ENCODE results near the gene RBBP7. TPM values are rescaled to one million over a fixed set of nuclear protein-coding genes. Genes with fewer than 3 reads are reported as not detected.

RBBP7 gene
- total and polyA plus RNA-seq, 2 donors (not counting 3 experiments of a cell fraction or from before 2014, with no cell fraction given): 81.5 to 130 TPM

- Histone ChIP-seq H3K79me2 (ENCODE audit: control insufficient read depth, insufficient read depth, low read length) (no peaks in the 10 kb centered on the region), H3K9ac (replicated peaks; ENCODE audit: extremely low read depth, insufficient read depth, low read length) (no peak overlapping the region), H3K27me3 (ENCODE audit: control insufficient read depth in 2 of 2, insufficient read depth in 2 of 2, low read length in 2 of 2) (no peaks in the 10 kb centered on the region), H3K36me3 (ENCODE audit: control insufficient read depth in 2 of 2, extremely low read depth in 1 of 2, insufficient read depth in 2 of 2, low read length in 2 of 2) (no peaks in the 10 kb centered on the region), H3K9me3 (replicated peaks; ENCODE audit: control insufficient read depth, insufficient read depth, low read length) (no peaks in the 10 kb centered on the region), H4K20me1 (replicated peaks; ENCODE audit: control insufficient read depth, extremely low read depth, insufficient read depth, low read length) (no peaks in the 10 kb centered on the region), H3K4me2 (ENCODE audit: insufficient read depth, low read length) (no peak overlapping the region), H2AFZ (ENCODE audit: low read depth, low read length) (peak overlapping the region; percentile 56), H3K27ac (ENCODE audit: insufficient read depth, low read depth, low read length) (no peak overlapping the region), H3K4me3 (replicated peaks in 1 of 3; ENCODE audit: insufficient read depth in 1 of 3, low read depth in 1 of 3, low read length in 3 of 3) (no peak overlapping the region), H3K4me1 (ENCODE audit: control insufficient read depth, extremely low read depth, insufficient read depth, low read length) (no peaks in the 10 kb centered on the region), H3K9me1 (replicated peaks; ENCODE audit: control insufficient read depth, extremely low read depth, insufficient read depth, low read length) (no peaks in the 10 kb centered on the region)
- intact Hi-C loops (cut with micrococcal nuclease) (loop anchor here (1.0 to 2.0 kb wide), 2 partner anchors 66 to 154 kb away; no protein-coding TSS in a partner anchor), dilution Hi-C loops (cut with MboI; ENCODE audit: extremely low pct_ligation_motif_present, low sequenced_read_pairs) (no loop called here)
- no TSS peak for BruUV-seq (replicated peaks)
- FAIRE-seq (peak; percentile 99), DNase-seq (ENCODE audit: low read depth, low spot score) (peak; percentile 70)
- ChIA-PET POLR2A (no interaction called here), CTCF (interaction anchor here (0.6 to 4.0 kb wide), 18 partner anchors 9 to 229 kb away, joined by 3 to 48 read pairs (median 3); no protein-coding TSS in a partner anchor)
- peak; percentile 67 to 76 for TF ChIP-seq CTCF (IDR thresholded peaks at IDR 0.05; ENCODE audit: extremely low read depth in 1 of 2, insufficient read depth in 1 of 2, low read depth in 1 of 2, low read length in 2 of 2)
- no peak for TF ChIP-seq MAX (IDR thresholded peaks at IDR 0.05; ENCODE audit: insufficient read depth, insufficient read length)
Measured at GRCh38 chrX:16892504-16893362, 22.6 kb upstream of the RBBP7 start.

- intact Hi-C loops (cut with micrococcal nuclease): no loop called here
- Histone ChIP-seq H3K79me2 (ENCODE audit: control insufficient read depth, insufficient read depth, low read length) (no peaks in the 10 kb centered on the region), H3K9ac (replicated peaks; ENCODE audit: extremely low read depth, insufficient read depth, low read length) (no peak overlapping the region), H3K4me1 (ENCODE audit: control insufficient read depth, extremely low read depth, insufficient read depth, low read length) (peaks cover 11% of the 10 kb centered on the region), H3K27ac (ENCODE audit: insufficient read depth, low read depth, low read length) (no peak overlapping the region), H3K4me3 (replicated peaks in 1 of 3; ENCODE audit: insufficient read depth in 1 of 3, low read depth in 1 of 3, low read length in 3 of 3) (no peak overlapping the region), H3K9me1 (replicated peaks; ENCODE audit: control insufficient read depth, extremely low read depth, insufficient read depth, low read length) (no peaks in the 10 kb centered on the region), H3K9me3 (replicated peaks; ENCODE audit: control insufficient read depth, insufficient read depth, low read length) (no peaks in the 10 kb centered on the region), H3K27me3 (ENCODE audit: control insufficient read depth in 2 of 2, insufficient read depth in 2 of 2, low read length in 2 of 2) (no peaks in the 10 kb centered on the region), H2AFZ (ENCODE audit: low read depth, low read length) (no peak overlapping the region), H3K36me3 (ENCODE audit: control insufficient read depth in 2 of 2, extremely low read depth in 1 of 2, insufficient read depth in 2 of 2, low read length in 2 of 2) (no peaks in the 10 kb centered on the region), H4K20me1 (replicated peaks; ENCODE audit: control insufficient read depth, extremely low read depth, insufficient read depth, low read length) (no peaks in the 10 kb centered on the region), H3K4me2 (ENCODE audit: insufficient read depth, low read length) (no peak overlapping the region)
- CTCF ChIA-PET: interaction anchor here (9.0 kb wide), 1 partner anchor 161 kb away, joined by 280 read pairs; no protein-coding TSS in a partner anchor
- dilution Hi-C loops (cut with MboI; ENCODE audit: extremely low pct_ligation_motif_present, low sequenced_read_pairs): no loop called here
- FAIRE-seq: no peak
- no peak for DNase-seq (ENCODE audit: low read depth, low spot score)
- POLR2A ChIA-PET: no interaction called here
- BruUV-seq (replicated peaks): no TSS peak
- TF ChIP-seq JUN (IDR thresholded peaks at IDR 0.05; ENCODE audit: borderline replicate concordance, insufficient read depth, insufficient read length, low read depth): no peak
- no peak for TF ChIP-seq MAX (IDR thresholded peaks at IDR 0.05; ENCODE audit: insufficient read depth, insufficient read length)
- TF ChIP-seq CTCF (IDR thresholded peaks at IDR 0.05; ENCODE audit: extremely low read depth in 1 of 2, insufficient read depth in 1 of 2, low read depth in 1 of 2, low read length in 2 of 2): no peak
- no peak for TF ChIP-seq EZH2 (IDR thresholded peaks at IDR 0.05; ENCODE audit: borderline replicate concordance, low read depth, low read length, severe bottlenecking)
- no peak for TF ChIP-seq GATA2 (IDR thresholded peaks at IDR 0.05; ENCODE audit: insufficient read depth, insufficient read length, low read depth, low read length)
- no peak for TF ChIP-seq FOS (IDR thresholded peaks at IDR 0.05; ENCODE audit: borderline replicate concordance, insufficient read depth, low read length)
- no peak for TF ChIP-seq POLR2A (IDR thresholded peaks at IDR 0.05; ENCODE audit: low read depth, low read length)
- TF ChIP-seq POLR2AphosphoS5 (IDR thresholded peaks at IDR 0.05; ENCODE audit: insufficient read depth, low read depth, low read length): no peak
- no peak for TF ChIP-seq MYC (IDR thresholded peaks at IDR 0.05; ENCODE audit: low read depth, low read length)
Measured at GRCh38 chrX:16885628-16886027, 15.5 kb upstream of the RBBP7 start.

Data from endothelial cell of umbilical vein (primary cell).